ENCODE data around the gene EVC2. TPM values are rescaled to one million over a fixed set of nuclear protein-coding genes. Genes with fewer than 3 reads are reported as not detected.

Gene EVC2
- total and polyA plus RNA-seq, 10 of the 15 experiments (the other 5 are each of a cell fraction or from before 2014, with no cell fraction given) = 0.34 to 10.4 (median 5.6) TPM

DNA sequence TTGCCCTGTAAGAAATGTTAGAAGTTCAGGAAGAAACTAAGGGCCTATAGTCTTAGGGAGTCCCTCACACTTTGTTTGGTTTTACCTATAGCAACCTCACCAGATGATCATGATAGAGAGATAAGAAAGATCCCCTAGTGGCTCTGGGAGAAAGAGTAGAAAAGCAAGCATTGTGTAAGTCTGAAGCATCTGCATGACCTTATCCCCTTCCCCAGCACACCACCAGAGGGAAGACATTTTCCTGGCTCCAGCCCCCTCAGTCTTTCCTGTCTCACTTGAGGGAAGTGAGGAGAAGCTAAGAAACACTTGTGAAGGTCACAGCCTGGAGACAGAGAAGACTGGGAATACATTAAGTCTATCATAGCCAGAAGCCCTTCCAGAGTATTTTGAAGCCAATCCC, 154.0 kb downstream of the EVC2 start:
- Histone ChIP-seq H3K27ac (ENCODE audit: control insufficient read depth, insufficient read depth) (no peak overlapping the region), H3K4me3 (no peak overlapping the region), H3K27me3 (replicated peaks in 1 of 2; ENCODE audit: control insufficient read depth in 2 of 2, insufficient read depth in 2 of 2, low read length in 1 of 2) (no peaks in the 10 kb centered on the region), H4K20me1 (ENCODE audit: control insufficient read depth, insufficient read depth) (no peaks in the 10 kb centered on the region), H2AFZ (ENCODE audit: control insufficient read depth, low read depth, low read length) (no peak overlapping the region), H3K9me3 (replicated peaks; ENCODE audit: control insufficient read depth, insufficient read depth, low read length) (no peaks in the 10 kb centered on the region), H3K4me2 (ENCODE audit: control insufficient read depth, insufficient read depth) (no peak overlapping the region), H3K36me3 (ENCODE audit: control insufficient read depth in 2 of 2, insufficient read depth in 2 of 2, low read length in 1 of 2) (no peaks in the 10 kb centered on the region), H3K79me2 (ENCODE audit: control insufficient read depth, insufficient read depth, low read length) (no peaks in the 10 kb centered on the region), H3K9ac (ENCODE audit: control insufficient read depth, insufficient read depth, low read length) (no peak overlapping the region), H3K4me1 (ENCODE audit: control insufficient read depth, insufficient read depth, low read length) (no peaks in the 10 kb centered on the region)
- BruUV-seq (replicated peaks) = no TSS peak
- RAD21 ChIA-PET (ENCODE audit: unreplicated experiment) = no interaction called here
- in situ Hi-C loops (cut with MboI) (no loop called here), intact Hi-C loops (cut with micrococcal nuclease; ENCODE audit: unreplicated experiment) (no loop called here)
- SMC1A ChIA-PET (ENCODE audit: uncharacterized antibody, unreplicated experiment) = no interaction called here
- FAIRE-seq = no peak
- DNase-seq (ENCODE audit: low read depth, low spot score) = no peak
- ATAC-seq = no peak
- POLR2A ChIA-PET = no interaction called here
- CTCF ChIA-PET = no interaction called here
- TF ChIP-seq, protein P1, sequence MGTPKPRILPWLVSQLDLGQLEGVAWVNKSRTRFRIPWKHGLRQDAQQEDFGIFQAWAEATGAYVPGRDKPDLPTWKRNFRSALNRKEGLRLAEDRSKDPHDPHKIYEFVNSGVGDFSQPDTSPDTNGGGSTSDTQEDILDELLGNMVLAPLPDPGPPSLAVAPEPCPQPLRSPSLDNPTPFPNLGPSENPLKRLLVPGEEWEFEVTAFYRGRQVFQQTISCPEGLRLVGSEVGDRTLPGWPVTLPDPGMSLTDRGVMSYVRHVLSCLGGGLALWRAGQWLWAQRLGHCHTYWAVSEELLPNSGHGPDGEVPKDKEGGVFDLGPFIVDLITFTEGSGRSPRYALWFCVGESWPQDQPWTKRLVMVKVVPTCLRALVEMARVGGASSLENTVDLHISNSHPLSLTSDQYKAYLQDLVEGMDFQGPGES (IDR thresholded peaks at IDR 0.05) = no peak
- no peak for TF ChIP-seq MTA2 (IDR thresholded peaks at IDR 0.05; ENCODE audit: low read depth)
- no peak for TF ChIP-seq EZH2 (IDR thresholded peaks at IDR 0.05; ENCODE audit: borderline replicate concordance, control insufficient read depth, low read depth, low read length)
- TF ChIP-seq CHD2 (IDR thresholded peaks at IDR 0.05; ENCODE audit: borderline replicate concordance, low read depth, low read length) = no peak
- no peak for TF ChIP-seq KAT2A (conservative IDR thresholded peaks at IDR 0.05; ENCODE audit: control insufficient read depth, low read depth, low read length)

DNA sequence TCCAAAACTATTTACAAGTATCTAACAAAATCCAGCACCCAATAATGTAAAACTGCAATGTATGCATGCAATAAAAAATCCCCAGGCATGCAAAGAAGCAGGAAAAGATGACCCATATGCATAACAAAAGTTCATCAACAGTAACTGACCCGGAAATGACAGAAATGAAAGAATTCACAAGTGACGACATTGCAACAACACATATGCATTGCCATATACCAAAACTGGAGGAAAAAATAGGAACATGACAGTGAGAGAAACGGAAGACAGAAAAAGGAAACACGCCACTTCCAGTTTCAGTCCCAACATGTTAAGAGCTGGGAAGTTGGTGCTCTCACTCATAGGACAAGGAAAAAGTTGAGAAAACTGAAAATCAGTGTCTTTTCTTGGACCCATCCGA, 154.6 kb downstream of the EVC2 start:
- RAD21 ChIA-PET (ENCODE audit: unreplicated experiment) = no interaction called here
- 3% methylated on average over 5 of the region's 5 CpGs for WGBS (ENCODE audit: insufficient coverage, insufficient replicate concordance, low lambda C conversion rate, missing lambda C conversion rate)
- TF ChIP-seq SP1 (IDR thresholded peaks at IDR 0.05; ENCODE audit: low read depth, low read length) (no peak), ZSCAN29 (IDR thresholded peaks at IDR 0.05) (no peak)
- TF ChIP-seq, protein P2, sequence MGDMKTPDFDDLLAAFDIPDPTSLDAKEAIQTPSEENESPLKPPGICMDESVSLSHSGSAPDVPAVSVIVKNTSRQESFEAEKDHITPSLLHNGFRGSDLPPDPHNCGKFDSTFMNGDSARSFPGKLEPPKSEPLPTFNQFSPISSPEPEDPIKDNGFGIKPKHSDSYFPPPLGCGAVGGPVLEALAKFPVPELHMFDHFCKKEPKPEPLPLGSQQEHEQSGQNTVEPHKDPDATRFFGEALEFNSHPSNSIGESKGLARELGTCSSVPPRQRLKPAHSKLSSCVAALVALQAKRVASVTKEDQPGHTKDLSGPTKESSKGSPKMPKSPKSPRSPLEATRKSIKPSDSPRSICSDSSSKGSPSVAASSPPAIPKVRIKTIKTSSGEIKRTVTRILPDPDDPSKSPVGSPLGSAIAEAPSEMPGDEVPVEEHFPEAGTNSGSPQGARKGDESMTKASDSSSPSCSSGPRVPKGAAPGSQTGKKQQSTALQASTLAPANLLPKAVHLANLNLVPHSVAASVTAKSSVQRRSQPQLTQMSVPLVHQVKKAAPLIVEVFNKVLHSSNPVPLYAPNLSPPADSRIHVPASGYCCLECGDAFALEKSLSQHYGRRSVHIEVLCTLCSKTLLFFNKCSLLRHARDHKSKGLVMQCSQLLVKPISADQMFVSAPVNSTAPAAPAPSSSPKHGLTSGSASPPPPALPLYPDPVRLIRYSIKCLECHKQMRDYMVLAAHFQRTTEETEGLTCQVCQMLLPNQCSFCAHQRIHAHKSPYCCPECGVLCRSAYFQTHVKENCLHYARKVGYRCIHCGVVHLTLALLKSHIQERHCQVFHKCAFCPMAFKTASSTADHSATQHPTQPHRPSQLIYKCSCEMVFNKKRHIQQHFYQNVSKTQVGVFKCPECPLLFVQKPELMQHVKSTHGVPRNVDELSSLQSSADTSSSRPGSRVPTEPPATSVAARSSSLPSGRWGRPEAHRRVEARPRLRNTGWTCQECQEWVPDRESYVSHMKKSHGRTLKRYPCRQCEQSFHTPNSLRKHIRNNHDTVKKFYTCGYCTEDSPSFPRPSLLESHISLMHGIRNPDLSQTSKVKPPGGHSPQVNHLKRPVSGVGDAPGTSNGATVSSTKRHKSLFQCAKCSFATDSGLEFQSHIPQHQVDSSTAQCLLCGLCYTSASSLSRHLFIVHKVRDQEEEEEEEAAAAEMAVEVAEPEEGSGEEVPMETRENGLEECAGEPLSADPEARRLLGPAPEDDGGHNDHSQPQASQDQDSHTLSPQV (IDR thresholded peaks at IDR 0.05) = no peak
- TF ChIP-seq, protein P3, sequence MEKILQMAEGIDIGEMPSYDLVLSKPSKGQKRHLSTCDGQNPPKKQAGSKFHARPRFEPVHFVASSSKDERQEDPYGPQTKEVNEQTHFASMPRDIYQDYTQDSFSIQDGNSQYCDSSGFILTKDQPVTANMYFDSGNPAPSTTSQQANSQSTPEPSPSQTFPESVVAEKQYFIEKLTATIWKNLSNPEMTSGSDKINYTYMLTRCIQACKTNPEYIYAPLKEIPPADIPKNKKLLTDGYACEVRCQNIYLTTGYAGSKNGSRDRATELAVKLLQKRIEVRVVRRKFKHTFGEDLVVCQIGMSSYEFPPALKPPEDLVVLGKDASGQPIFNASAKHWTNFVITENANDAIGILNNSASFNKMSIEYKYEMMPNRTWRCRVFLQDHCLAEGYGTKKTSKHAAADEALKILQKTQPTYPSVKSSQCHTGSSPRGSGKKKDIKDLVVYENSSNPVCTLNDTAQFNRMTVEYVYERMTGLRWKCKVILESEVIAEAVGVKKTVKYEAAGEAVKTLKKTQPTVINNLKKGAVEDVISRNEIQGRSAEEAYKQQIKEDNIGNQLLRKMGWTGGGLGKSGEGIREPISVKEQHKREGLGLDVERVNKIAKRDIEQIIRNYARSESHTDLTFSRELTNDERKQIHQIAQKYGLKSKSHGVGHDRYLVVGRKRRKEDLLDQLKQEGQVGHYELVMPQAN (conservative IDR thresholded peaks at IDR 0.05) = no peak

More for the DNA sequence above, 154.6 kb downstream of the EVC2 start:
- intact Hi-C loops (cut with micrococcal nuclease; ENCODE audit: unreplicated experiment) (no loop called here), in situ Hi-C loops (cut with MboI) (no loop called here)
- POLR2A ChIA-PET = no interaction called here
- Histone ChIP-seq H3K4me2 (ENCODE audit: control insufficient read depth, insufficient read depth) (no peak overlapping the region), H3K27me3 (replicated peaks in 1 of 2; ENCODE audit: control insufficient read depth in 2 of 2, insufficient read depth in 2 of 2, low read length in 1 of 2) (no peaks in the 10 kb centered on the region), H4K20me1 (ENCODE audit: control insufficient read depth, insufficient read depth) (no peaks in the 10 kb centered on the region), H3K36me3 (ENCODE audit: control insufficient read depth in 2 of 2, insufficient read depth in 2 of 2, low read length in 1 of 2) (no peaks in the 10 kb centered on the region), H2AFZ (ENCODE audit: control insufficient read depth, low read depth, low read length) (no peak overlapping the region), H3K4me1 (ENCODE audit: control insufficient read depth, insufficient read depth, low read length) (no peaks in the 10 kb centered on the region), H3K4me3 (no peak overlapping the region), H3K79me2 (ENCODE audit: control insufficient read depth, insufficient read depth, low read length) (no peaks in the 10 kb centered on the region), H3K9ac (ENCODE audit: control insufficient read depth, insufficient read depth, low read length) (no peak overlapping the region), H3K27ac (ENCODE audit: control insufficient read depth, insufficient read depth) (no peak overlapping the region), H3K9me3 (replicated peaks; ENCODE audit: control insufficient read depth, insufficient read depth, low read length) (no peaks in the 10 kb centered on the region)
- ATAC-seq = no peak
- BruUV-seq (replicated peaks) = no TSS peak
- no peak for FAIRE-seq
- SMC1A ChIA-PET (ENCODE audit: uncharacterized antibody, unreplicated experiment) = no interaction called here
- DNase-seq (ENCODE audit: low read depth, low spot score) = no peak
- CTCF ChIA-PET = no interaction called here

Measured in GM12878 (cell line).